Testis (tissue), 2 donors: ENCODE measurements around the gene DNAI1.

Experiments
- POLR2A ChIP-seq: fragments of 450-650 bp; IDR thresholded peaks from one replicate; pipeline ENCODE4 v1.6.1; 2017; ENCODE audit warnings: antibody characterized with exemption, mild to moderate bottlenecking, moderate library complexity
- TF ChIP-seq, protein P1 (sequence below), 3 experiments: fragments of 450-650 bp in 2 of 3; fragments of 200-600 bp in 1 of 3; sonication (generic) in 1 of 3; IDR thresholded peaks; one replicate each; pipeline ENCODE4 v1.5.1; 2016 to 2019; ENCODE audit warnings: antibody characterized with exemption in 3 of 3, mild to moderate bottlenecking in 2 of 3, moderate library complexity in 1 of 3

DNA sequence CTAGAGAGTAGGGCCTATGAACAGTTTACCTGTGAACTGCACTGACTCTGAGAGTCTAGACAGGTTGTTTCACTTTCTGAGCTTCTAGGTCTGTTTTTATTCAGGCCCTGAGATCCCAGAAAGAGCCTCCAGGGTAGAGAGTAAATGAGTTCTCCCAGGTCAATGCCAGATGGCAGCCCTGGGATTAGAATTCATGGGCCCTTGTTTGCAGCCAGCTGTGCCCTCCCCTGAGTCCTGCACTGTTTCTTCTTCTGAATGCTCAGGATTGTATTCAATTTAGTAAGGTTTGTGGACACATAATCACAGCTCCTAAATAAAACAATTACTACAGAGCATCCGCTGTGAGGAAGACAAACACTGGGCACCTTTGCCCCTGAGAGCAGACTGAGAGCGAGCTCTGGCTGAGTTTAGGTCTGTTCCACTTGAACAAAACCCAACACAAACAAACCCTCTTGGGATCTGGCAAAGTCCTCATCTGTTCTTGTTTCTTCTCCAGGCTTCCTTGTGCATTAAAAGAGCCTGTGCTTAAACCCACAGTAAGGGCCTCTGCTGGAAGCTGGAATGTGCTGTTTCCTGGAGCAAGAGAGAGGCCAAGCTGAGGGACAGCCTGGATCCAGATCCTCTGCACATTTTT lies 30.2 kb upstream of the DNAI1 start:
- TF ChIP-seq, protein P1, sequence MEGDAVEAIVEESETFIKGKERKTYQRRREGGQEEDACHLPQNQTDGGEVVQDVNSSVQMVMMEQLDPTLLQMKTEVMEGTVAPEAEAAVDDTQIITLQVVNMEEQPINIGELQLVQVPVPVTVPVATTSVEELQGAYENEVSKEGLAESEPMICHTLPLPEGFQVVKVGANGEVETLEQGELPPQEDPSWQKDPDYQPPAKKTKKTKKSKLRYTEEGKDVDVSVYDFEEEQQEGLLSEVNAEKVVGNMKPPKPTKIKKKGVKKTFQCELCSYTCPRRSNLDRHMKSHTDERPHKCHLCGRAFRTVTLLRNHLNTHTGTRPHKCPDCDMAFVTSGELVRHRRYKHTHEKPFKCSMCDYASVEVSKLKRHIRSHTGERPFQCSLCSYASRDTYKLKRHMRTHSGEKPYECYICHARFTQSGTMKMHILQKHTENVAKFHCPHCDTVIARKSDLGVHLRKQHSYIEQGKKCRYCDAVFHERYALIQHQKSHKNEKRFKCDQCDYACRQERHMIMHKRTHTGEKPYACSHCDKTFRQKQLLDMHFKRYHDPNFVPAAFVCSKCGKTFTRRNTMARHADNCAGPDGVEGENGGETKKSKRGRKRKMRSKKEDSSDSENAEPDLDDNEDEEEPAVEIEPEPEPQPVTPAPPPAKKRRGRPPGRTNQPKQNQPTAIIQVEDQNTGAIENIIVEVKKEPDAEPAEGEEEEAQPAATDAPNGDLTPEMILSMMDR (IDR thresholded peaks at IDR 0.05): no peak
- TF ChIP-seq POLR2A: no peak
